Measurements from ENCODE around the gene NTSR1.
A peak's percentile ranks its signal among the peaks of the same experiment; 100 is the strongest.

NTSR1 gene

DNA sequence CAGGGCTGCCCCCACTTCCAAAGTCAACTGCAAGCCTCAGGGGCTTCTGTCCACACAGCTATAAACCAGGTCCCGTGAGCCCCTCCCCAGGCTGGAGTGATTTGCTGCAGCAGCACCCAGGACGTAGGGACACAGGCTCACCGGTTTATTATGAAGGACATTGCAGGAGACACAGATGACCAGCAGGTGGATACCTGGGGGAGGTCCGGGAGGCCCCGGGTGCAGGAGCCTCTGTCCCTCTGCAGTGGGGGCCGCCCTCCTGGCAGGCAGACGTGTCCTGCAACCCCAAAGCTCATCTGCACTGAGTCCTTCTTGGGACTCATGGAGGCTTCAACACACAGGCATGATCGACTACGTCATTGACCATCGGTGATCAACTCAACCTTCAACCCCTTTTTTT, 14.5 kb upstream of the NTSR1 start:
- DNase-seq (ENCODE audit: low read depth), result no peak

DNA sequence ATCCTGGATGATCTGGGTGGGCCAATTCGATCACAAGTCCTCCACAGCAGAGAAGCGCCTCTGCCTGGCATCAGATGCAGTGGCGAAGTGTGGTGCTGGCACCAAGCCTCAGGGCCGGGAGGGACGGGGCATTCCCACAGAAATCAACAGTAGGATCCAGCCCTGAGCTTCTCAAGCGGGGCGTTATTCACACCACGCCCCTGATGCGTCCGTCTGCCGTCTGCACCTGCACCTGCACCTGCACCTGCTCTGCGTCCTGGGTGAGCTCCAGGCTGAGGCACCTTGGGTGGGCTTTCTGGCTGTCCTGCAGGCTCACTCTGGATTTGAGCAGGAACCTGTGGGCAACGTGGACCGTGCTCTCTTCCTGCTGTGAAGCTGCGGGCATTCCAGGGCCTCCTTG, 13.8 kb upstream of the NTSR1 start:
- no peak for DNase-seq (ENCODE audit: low read depth)

DNA sequence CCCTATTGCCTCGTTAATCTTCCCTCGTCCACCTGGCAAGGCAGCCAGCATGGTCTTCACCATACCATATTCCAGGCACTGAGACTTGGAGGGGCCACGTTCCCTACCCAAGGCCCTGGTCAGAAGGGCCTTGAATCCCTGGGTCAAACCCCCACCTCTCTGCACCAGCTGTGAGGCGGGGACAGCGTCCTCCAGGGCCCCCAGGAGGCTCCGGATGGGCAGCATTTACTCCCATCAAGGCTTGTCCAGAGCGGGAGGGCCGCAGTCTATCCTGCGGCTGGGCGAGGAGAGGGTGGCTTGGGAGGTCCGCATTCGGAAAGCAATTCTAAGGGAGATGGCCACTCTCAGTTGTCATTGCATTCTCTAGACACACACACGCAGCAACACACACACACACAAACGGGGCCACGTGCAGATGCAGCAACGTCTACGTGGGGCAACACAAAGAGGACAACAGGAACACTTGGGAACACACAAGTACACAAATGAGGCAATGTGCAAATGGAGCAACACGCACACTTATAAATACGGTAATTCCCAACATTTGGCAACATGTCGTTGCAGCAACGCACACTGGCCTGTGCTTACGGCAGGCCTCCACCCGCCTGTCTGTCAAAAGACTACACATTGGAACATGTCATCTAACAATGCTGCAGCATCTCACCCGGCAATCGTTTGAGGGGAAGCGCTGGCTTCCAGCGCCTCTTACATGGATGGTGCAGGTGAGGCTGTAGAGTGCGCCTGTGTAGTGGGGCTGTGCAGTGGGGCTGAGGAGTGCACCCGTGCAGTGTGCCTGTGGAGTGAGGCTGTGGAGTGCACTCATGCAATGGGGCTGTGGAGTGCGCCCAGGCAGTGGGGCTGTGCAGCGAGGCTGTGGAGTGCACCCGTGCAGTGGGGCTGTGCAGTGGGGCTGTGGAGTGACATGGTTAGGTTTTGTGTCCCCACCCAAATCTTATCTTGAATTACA, 12.9 kb upstream of the NTSR1 start:
- no peak for DNase-seq (ENCODE audit: low read depth)

DNA sequence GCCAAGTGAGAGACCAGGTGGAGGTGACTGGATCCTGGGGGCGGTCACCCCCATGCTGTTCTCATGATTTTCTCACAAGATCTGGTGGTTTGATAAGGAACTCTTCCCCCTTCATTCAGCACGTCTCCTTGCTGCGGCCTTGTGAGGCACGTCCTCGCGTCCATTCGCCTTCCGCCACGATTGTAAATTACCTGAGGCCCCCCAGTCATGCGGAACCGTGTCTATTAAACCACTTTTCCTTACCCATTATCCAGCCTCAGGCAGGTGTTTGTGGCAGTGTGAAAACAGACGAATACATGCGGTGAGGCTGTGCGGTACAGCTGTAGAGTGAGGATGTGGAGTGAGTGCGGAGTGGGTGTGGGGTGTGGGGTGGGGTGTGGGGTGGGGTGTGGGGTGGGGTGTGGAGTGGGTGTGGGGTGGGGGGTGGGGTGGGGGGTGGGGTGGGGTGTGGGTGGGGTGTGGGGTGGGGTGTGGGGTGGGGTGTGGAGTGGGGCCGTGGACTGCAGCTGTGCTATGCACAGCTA, 12.1 kb upstream of the NTSR1 start:
- no peak for DNase-seq (ENCODE audit: low read depth)

DNA sequence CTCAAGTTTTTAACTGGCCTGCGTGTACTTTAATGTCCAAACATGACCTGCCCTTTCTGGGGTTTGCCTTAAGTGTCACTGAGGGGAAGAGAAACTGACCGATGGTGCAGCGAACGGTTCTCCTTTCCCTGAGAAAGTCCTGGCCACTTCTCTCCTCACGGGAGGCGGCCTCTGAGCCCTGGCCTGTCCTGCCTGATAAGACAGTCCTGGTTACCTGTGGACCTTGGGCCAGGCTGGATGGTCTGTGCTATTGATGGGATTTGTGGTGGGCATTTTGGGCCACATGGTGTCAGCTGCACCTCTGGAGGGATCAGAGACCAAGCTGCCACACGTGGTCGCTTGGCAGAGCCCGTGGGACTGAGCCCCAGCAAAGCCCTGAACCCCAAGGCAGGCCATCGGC, 11.6 kb upstream of the NTSR1 start:
- DNase-seq (ENCODE audit: low read depth), result no peak

DNA sequence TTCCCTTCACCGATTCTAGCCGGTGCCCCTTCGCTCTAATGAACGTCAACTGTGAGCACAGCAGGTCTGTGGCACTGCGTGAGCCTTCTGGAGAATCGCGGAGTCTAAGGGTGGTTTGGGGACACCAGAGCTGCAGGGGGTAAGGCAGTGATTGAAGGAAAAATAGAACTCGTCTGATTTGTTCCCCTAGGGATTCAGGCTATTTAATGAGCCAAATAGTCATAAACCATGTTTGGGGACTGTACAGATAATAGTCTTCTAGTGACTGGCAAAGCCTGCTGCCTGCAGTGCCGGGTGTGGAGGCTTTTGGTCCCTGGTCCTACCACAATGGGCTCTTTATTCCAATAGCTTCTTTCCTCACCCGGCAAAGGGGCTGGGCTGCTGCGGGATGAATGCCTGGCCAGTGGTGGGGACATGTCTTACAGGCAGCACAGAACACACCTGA, 11.1 kb upstream of the NTSR1 start:
- no peak for DNase-seq (ENCODE audit: low read depth)

DNA sequence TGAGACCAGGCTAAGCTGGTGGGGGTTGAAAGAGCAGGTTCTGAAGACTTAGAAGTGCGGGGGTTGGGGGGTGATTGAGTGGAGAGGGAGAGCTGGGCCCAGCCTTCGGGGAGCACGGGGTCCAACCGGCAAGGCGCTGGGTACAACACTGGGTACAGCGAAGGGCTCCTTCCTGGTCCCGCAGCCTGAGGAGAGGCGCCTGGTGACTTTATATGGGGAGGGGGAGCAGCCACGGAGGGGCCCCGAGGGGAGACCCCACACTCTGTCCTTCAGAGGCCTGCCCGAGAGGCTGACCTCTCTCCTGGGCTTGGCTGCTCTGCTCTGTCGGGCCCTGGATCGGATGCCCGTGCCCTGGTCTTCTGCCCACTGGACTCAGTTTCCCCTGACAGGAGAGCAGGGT, 10.4 kb upstream of the NTSR1 start:
- DNase-seq (ENCODE audit: low read depth), result no peak

DNA sequence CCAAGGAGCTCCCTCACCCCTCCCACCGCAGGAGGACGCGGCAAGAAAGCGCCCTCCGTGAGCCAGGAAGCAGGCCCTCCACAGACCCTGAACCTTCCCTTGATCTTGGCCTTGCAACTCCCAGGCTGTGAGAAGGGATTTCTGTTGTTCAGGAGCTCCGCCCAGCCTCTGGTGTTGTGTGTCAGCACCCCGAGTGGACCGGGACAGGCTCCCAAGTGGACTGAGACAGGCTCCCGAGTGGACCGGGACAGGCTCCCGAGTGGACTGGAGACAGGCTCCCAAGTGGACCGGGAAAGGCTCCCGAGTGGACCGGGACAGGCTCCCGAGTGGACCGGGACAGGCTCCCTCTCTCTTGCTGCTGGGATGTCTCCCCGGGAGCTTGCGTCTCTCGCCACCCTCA, 9.3 kb upstream of the NTSR1 start:
- DNase-seq (ENCODE audit: low read depth), result no peak

DNA sequence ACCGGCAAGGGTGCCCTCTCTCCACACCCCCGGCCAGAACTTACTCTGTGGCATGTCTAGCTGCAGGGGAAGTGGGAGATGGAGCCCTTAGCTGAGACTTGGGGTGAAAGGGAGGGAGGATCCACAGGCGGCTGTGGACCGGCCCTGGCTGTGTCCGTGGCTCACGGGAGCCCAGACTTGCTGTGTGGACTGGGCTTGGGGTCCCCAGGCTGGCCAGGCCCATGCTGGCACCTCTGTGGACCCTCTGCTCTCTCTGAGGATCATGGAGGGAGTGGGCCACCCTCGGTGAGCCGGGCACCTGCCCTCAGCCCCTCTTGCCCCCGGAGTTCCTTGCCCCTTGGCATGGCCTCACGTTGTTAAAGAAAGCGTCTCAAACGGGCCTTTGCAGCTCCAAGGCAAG, 8.9 kb upstream of the NTSR1 start:
- DNase-seq (ENCODE audit: low read depth), result no peak

DNA sequence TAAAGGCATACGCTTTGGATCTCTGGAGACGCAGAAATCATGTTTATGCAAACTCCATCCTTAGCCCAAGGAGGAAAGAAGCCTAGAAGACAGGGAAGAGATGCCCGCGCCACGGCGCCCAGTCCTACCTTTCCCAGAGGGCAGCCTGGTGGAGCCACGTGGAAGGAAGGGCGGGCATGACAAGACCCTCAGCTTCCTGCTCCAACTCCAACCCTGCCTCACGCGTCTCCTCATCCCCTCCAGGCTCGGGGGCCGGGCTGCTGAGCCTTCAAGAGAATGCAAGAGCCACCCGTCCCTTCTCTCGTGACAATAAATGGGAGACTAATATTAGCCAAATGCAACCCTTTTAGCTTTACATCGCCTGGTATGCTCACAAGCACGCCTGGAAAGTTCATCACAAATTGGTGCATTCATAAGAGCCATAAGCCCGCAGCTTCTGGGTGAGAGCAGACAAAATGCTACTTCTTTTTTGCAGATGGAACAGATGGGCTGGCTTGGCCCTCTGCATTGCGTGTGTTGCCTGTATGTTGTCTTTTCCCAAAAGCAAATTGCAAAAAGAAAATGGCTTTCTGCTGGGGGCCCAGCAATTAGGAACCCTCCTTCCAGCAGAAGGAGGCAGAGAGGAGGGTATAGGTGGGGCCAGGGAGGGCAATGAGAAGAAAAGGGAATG, 8.2 kb upstream of the NTSR1 start:
- DNase-seq (ENCODE audit: low read depth), result no peak

DNA sequence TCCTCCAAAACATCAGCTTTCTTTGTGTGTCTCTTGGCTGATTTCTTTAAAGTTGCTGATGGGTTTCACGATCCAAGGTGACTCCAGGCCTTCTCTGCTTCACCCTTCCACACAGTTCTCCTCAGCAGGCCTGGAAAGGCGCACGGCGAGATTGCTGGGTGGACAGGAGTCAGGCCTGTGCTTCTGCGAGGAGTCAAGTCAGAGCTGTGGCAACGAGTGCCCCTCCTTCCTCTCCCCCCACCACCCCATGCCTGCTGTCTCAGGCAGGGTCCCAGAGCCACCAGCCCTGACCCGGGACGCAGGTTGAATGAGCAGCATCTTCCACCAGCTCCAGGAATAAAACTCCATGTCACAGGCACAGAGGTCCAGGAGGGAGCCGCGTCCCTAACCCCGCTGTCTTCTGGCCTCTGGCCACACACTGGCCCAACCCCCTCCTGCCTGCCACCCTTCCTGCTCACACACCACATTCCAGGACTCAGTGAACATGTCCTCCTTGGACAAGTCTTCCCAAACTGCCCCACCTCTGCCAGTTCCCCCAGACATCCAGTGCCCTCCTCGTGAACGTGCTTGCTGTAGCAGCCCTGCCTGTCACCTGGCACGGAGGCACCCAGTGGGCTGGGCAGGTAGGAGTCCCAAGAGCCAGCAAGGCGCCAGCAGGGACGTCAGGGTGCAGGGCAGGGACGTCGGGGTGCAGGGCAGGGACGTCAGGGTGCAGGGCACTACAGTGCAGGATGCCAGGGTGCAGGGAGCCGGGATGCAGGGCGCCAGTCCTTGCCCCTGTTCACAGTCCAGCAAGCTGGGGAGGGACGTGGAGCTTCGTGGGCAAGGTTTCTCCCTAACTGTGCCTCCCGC, 7.2 kb upstream of the NTSR1 start:
- no peak for DNase-seq (ENCODE audit: low read depth)

DNA sequence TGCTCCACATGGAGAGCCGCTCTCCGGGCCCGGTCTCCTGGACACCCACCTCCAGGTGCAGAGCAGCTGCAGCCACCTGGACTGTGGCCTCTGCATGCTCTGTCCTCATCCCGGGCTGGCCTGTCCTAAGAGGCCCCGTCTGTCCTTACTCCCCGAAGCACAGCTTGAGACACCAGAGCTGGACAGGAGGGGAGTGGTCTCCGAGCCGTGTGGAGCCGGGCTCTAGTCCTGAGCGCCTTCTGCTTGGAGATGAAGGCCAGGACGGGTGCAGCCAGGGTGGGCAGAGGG, 6.7 kb upstream of the NTSR1 start:
- DNase-seq (ENCODE audit: low read depth), result no peak

DNA sequence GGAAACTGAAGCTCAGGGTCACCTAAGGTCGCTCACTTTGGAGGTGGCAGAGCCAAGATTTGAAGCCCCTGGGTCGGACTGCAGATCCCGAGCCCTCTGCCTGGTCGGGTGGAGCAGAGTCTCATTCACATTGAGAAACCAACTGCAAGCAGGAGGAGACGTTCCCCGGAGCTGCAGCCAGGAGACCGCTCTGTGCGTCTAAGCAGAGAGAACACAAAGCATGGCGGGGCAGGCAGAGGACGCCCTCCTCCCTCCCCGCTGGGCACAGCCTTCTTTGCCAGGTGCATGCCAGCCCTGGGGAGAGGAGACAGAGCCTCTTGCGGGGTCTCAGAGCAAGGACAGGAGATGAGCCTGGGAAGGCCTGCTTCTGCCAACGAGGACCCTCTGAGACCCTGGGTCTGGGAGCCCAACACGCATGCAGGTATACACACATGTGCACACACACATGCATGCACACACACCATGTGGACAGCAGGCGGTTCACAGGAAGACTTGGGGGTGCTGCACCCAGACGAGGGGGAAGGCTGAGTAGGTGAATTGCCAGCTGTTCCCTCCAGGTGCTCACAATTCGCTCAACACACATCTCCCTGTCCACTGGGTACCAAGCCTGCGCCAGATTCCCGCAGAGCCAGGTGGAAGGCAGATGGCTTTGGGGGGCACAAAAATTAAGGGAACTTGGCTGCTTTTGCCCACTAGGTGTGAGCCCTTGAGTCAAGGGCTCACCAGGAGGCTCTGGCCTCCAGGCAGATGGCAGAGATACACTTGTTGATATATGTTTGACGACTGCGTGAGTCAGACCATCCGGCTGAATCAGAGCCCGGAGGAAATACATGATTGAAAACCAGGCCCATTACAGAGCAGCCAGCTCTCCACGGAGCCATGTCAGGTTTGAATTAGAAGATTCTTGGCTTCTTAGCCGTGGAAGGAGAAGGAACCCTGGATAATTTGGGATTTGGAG, 5.5 kb upstream of the NTSR1 start:
- peak; percentile 91 for DNase-seq (ENCODE audit: low read depth)

DNA sequence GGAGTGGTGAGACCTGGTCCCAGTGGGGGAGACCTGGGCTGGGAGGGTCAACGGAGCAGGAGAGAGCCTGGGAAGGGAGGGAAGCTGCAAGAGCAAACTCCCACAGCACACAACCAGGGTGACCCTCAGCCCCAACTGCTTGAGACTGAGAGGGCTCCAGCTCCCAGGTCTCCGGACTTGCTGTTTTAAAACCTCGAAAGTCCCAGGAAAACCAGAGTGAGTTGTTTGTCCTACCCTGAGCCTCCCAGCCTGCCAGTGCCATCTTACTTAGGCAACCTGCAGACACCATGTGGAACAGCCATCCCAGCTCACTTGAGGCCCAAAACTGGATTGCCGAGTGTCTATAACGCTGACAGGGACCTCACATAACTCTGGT, 4.8 kb upstream of the NTSR1 start:
- no peak for DNase-seq (ENCODE audit: low read depth)

DNA sequence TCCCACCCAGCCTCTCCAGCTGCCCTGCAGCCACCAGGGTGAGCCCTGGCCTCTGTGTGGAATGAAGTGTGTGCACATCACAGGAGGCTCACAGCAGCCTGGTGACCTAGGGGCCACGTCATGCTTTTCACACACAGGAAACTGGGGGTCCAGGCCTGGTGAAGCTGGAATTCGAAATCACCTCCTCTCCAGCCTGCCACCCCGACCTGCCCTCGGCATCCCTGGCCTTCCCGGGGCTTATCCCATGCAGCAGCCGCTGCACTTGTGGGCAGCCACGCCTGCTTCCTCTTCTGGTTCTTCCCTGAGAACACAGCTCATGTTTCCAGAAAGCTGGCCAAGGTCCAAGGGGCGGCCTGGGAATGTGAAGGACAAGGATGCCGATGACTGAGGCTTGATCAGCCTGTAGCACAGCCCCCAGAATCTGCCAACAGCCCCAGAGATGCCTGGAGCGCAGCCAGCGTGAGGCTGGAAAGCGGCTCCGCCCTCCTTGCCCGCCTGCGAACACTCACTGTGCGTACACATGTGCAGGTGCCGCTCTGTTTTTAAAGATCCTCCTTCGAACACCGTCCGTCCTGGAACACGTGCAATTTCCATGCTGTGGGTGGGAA, 4.2 kb upstream of the NTSR1 start:
- peak; percentile 91 for DNase-seq (ENCODE audit: low read depth)

DNA sequence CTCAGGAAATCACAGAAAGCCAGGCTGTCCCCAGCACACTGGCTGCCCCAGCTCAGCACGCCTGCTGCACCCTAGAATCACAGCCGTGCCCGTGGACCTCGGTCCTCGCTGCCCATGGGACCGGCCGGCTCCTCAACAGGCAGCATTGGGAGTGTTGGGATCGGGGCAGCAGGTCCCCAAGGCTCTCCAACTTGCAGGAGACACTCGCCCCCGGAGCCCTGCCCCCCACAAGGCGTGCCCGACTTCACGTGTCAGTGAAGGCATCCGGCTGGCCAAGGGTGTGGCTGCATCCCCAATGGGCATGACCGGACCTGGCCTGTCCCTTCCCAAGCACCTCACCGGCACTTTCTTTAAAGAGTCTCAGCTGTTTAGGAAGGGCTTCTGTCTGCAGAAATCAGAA, 3.0 kb upstream of the NTSR1 start:
- no peak for DNase-seq (ENCODE audit: low read depth)

DNA sequence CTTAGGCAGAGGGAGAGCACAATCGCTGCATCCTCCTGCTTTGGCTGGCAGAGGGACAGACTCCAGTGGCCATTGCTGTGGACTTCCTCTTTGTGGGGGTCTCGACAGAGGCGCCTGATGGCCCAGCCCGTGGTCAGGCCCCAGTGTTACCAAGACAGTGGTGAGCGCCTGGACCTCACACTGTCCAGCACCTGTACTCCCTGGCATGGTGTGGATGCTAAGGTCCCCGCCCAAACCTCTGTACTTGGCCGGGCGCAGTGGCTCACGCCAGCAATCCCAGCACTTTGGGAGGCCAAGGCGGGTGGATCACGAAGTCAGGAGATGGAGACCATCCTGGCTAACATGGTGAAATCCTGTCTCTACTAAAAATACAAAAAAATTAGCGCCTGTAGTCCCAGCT, 2.3 kb upstream of the NTSR1 start:
- no peak for DNase-seq (ENCODE audit: low read depth)

DNA sequence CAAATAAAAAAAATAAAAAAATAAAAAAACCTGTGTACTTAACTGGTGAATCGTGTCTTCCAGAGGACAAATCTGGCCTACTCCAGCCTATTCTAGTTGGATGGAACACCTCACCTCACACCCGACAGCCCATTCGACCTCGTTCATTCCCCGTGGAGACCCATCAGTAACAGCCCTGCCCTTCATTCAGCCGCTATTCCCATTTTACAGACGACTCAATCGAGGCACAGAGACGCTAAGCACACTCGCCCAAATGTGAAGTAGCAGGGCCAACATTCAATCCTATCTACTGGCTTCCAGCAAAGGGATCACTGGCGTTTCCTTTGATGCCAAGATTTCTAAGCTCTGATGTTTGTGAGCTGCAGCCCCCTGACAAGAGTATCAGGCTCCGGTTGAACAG, 1.8 kb upstream of the NTSR1 start:
- DNase-seq (ENCODE audit: low read depth), result no peak

DNA sequence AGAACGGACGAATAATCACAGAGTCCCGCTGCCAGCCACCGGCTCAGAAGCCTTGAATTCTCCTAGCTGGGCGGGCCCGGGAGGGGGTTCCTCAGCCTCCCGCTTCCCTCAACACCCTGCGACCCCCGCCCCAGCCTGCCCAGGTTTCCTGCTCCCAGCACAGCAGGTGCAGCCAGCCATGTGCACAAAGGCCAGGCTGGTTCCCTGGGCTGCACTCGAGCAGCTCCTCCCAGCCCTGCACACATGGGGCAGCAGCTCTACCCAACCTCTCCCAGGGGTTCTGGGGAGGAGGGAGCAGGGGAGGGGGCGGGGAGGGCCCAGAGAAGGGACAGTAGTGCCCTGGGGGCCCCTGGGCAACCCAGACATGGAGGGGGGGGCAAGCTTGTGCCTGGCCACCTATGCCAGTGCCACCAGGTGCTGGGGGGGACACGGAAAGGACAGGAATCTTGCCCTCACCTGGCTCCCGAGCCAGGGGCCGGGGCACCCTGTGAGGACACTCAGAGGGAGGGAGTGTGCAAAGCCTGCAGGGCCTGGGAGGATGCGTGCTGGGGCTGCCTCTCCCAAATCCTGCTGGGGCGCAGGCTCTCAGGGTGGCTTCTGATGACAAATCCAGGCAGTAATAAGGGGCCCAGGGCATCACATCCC, 1.2 kb upstream of the NTSR1 start:
- no peak for DNase-seq (ENCODE audit: low read depth)

DNA sequence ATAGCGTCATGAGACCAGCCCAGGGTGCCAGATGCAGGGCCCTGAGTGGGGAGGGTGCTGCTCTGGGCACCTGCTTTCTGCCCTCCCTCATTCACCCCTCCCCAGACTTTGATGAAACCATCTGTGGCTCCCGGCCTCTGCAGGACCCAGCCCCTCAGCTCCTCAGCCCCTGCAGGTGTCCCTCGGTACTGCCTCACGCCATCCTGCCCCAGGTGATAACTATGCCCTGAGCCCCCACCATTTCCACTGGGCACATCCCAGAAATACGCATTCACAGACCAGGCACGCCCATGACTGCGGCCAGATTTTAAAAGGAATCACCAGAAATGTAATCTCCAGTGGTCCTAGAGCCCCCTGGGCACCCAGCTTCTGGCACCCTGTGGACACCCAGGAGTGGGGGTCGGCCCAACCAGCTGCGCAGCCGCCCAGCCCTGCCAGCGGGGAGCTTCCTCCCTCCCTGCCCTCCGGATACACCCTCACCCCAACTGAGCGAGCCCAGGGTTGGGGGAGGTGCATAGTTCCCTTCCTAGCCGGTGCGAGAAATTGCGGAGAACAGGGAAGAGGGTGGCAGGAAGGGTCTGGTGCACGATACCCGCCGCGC, 615 bp upstream of the NTSR1 start:
- DNase-seq (ENCODE audit: low read depth), result no peak
